Karpas-422 (cell line): ENCODE data around the gene C17orf67. TPM values are rescaled to one million over a fixed set of nuclear protein-coding genes. Genes with fewer than 3 reads are reported as not detected.

Experiments
- DNase-seq: peaks from one replicate; pipeline ENCODE4 v3.0.0-alpha.2; 2015
- H2AFZ ChIP-seq: fragments of 200-600 bp; sonication (generic); 2 replicates; pipeline ENCODE4 v1.6.1; 2014; ENCODE audit warnings: antibody characterized with exemption, low read length, mixed read lengths
- H3K27ac ChIP-seq: fragments of 200-600 bp; sonication (generic); 2 replicates; pipeline ENCODE4 v1.5.1; 2014; ENCODE audit warnings: mild to moderate bottlenecking, low read length, moderate library complexity
- H3K27me3 ChIP-seq: fragments of 200-600 bp; sonication (generic); 2 replicates; pipeline ENCODE4 v1.6.1; 2014; ENCODE audit warnings: low read length, mixed read lengths
- H3K36me3 ChIP-seq: fragments of 200-600 bp; sonication (generic); 2 replicates; pipeline ENCODE4 v1.6.1; 2014; ENCODE audit warnings: low read length, mixed read lengths; ENCODE audit not compliant: insufficient read depth
- H3K4me1 ChIP-seq: fragments of 200-600 bp; sonication (generic); 2 replicates; pipeline ENCODE4 v1.6.1; 2014; ENCODE audit warnings: mild to moderate bottlenecking, low read length, mixed read lengths
- H3K4me2 ChIP-seq: fragments of 200-600 bp; sonication (generic); 2 replicates; pipeline ENCODE4 v1.6.1; 2014; ENCODE audit warnings: low read length, low read depth, mild to moderate bottlenecking; ENCODE audit not compliant: poor library complexity, severe bottlenecking
- H3K4me3 ChIP-seq: fragments of 200-600 bp; sonication (generic); 2 replicates; pipeline ENCODE4 v1.5.1; 2014; ENCODE audit warnings: mild to moderate bottlenecking, antibody characterized with exemption, low read length, mixed read lengths
- H3K79me2 ChIP-seq: fragments of 200-600 bp; sonication (generic); 2 replicates; pipeline ENCODE4 v1.6.1; 2014; ENCODE audit warnings: mild to moderate bottlenecking, low read length, mixed read lengths
- H3K9ac ChIP-seq: fragments of 200-600 bp; sonication (generic); 2 replicates; pipeline ENCODE4 v1.6.0; 2014; ENCODE audit warnings: low read length
- H3K9me2 ChIP-seq: fragments of 200-600 bp; sonication (generic), shearing (Covaris generic); replicated peaks from 2 replicates; pipeline ENCODE4 v1.6.0; 2014; ENCODE audit warnings: mild to moderate bottlenecking, low read length, moderate library complexity; ENCODE audit not compliant: insufficient read depth
- H3K9me3 ChIP-seq: fragments of 300-700, 200-600 bp; sonication (generic); 2 replicates; pipeline ENCODE4 v1.6.1; 2014; ENCODE audit warnings: low read length, mixed read lengths
- H4K20me1 ChIP-seq: fragments of 200-600 bp; sonication (generic); 2 replicates; pipeline ENCODE4 v1.6.1; 2014; ENCODE audit warnings: mild to moderate bottlenecking, antibody characterized with exemption, low read length, low read depth; ENCODE audit not compliant: insufficient read depth
- total RNA-seq: library from RNA; depleted of rRNA; stranded (reverse); fragments of >200 nt; shearing (Covaris generic); gene quantifications from 2 replicates; pipeline ENCODE4 v1.2.3, GENCODE V29; 2014; ENCODE audit warnings: low replicate concordance

C17orf67 gene
- total RNA-seq, 1 experiment from 2014 or later, result not detected

GRCh38 chr17:56798916-56799315 is 34.8 kb downstream of the C17orf67 start:
- no peak overlapping the region for H3K4me2 ChIP-seq
- no peaks in the 10 kb centered on the region for H3K9me3 ChIP-seq
- no peak overlapping the region for H2AFZ ChIP-seq
- no peak overlapping the region for H3K27ac ChIP-seq
- H3K36me3 ChIP-seq, result no peaks in the 10 kb centered on the region
- H3K4me1 ChIP-seq, result peaks cover 17% of the 10 kb centered on the region
- no peaks in the 10 kb centered on the region for H4K20me1 ChIP-seq
- no peak overlapping the region for H3K9ac ChIP-seq
- no peaks in the 10 kb centered on the region for H3K27me3 ChIP-seq
- H3K9me2 ChIP-seq, result no peaks in the 10 kb centered on the region
- H3K79me2 ChIP-seq, result no peaks in the 10 kb centered on the region
- no peak overlapping the region for H3K4me3 ChIP-seq
- peak; percentile 65 for DNase-seq

GRCh38 chr17:56796536-56796935 is 37.2 kb downstream of the C17orf67 start:
- H3K27ac ChIP-seq, result no peak overlapping the region
- no peaks in the 10 kb centered on the region for H4K20me1 ChIP-seq

DNA sequence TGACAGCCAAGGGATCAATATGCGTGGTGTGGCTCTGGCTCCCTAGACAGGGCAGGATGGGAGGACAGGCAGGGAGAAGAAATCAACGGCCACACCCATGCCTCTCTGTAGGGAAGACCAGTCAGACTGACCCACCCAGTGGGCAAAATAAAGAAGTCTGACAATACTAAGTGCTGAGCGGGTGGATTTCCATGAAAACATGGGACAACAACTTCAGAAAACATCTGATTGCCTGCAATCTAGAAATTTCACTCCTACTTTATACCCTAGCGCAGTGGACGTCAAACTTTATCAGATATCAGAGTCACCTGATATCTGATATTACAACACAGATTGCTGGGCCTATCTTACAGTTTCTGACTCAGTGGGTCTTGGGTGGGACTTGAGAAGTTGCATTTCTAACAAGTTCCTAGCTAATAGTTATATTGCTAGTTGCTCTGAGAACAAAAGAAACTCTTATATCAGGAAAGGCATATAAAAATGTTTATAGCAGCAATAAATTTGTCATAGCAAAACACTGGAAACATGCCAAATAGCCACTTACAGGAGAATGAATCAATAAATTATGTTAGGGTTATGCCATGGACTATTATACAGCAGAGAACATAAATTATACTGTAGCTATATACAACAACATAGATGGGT is 38.4 kb downstream of the C17orf67 start:
- peaks cover 9% of the 10 kb centered on the region for H3K4me1 ChIP-seq
- no peak overlapping the region for H3K4me3 ChIP-seq
- H4K20me1 ChIP-seq, result no peaks in the 10 kb centered on the region
- no peaks in the 10 kb centered on the region for H3K79me2 ChIP-seq
- H3K4me2 ChIP-seq, result no peak overlapping the region
- no peak overlapping the region for H2AFZ ChIP-seq
- H3K9ac ChIP-seq, result no peak overlapping the region
- H3K9me2 ChIP-seq, result no peaks in the 10 kb centered on the region
- no peaks in the 10 kb centered on the region for H3K27me3 ChIP-seq
- DNase-seq, result no peak
- no peaks in the 10 kb centered on the region for H3K36me3 ChIP-seq
- H3K27ac ChIP-seq, result no peak overlapping the region
- no peaks in the 10 kb centered on the region for H3K9me3 ChIP-seq

More at GRCh38 chr17:56796536-56796935, 37.2 kb downstream of the C17orf67 start:
- Histone ChIP-seq H3K9ac (no peak overlapping the region), H3K36me3 (no peaks in the 10 kb centered on the region), H3K9me3 (no peaks in the 10 kb centered on the region), H2AFZ (no peak overlapping the region), H3K4me1 (peaks cover 9% of the 10 kb centered on the region), H3K27me3 (no peaks in the 10 kb centered on the region), H3K4me3 (no peak overlapping the region), H3K9me2 (no peaks in the 10 kb centered on the region), H3K79me2 (no peaks in the 10 kb centered on the region), H3K4me2 (no peak overlapping the region)
- no peak for DNase-seq

DNA sequence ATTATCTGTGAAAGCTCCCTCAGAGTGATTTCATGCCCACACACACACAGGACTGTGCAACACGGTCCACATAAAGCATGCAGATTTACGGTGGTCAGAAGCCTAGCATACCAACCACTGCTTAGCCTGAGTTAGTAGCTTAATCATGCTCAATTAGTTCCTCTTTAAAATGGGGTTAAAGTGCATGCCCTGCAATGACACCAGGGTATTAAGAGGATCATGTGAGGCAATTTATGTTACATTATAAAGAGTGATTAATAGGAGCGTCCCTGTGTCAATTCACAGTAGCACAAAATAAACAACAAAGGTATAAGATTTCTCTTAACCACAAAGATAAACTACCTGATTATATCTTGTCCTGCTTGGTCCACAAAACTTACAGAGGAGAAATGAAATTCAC is 39.8 kb downstream of the C17orf67 start:
- no peak overlapping the region for H3K9ac ChIP-seq
- H3K4me3 ChIP-seq, result no peak overlapping the region
- no peak overlapping the region for H3K4me2 ChIP-seq

GRCh38 chr17:56793531-56793930 is 40.2 kb downstream of the C17orf67 start:
- Histone ChIP-seq H3K4me2 (no peak overlapping the region), H3K27ac (no peak overlapping the region), H3K27me3 (no peaks in the 10 kb centered on the region)

More for the DNA sequence above, 39.8 kb downstream of the C17orf67 start:
- Histone ChIP-seq H3K4me1 (peaks cover 5% of the 10 kb centered on the region), H3K9me2 (no peaks in the 10 kb centered on the region), H3K27ac (no peak overlapping the region), H3K36me3 (no peaks in the 10 kb centered on the region), H3K9me3 (no peaks in the 10 kb centered on the region), H3K27me3 (no peaks in the 10 kb centered on the region), H2AFZ (no peak overlapping the region), H4K20me1 (no peaks in the 10 kb centered on the region), H3K79me2 (no peaks in the 10 kb centered on the region)
- no peak for DNase-seq

DNA sequence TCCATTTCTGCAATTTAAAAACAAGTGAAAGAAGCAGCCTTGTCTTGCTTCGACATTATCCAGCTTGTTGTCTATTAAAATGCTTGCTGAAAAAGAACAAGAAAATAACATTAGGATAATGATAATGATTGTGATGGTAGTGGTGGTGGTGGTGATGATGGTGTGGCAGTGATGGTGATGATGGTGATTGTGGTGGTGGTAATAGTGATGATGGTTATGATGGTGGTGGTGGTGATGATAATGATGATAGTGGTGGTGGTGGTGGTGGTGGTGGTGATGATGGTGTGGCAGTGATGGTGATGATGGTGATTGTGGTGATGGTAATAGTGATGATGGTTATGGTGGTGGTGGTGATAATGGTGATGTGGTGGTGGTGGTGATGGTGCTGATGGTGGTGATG is 41.5 kb downstream of the C17orf67 start:
- no peaks in the 10 kb centered on the region for H3K27me3 ChIP-seq
- H3K79me2 ChIP-seq, result no peaks in the 10 kb centered on the region
- no peak for DNase-seq
- no peak overlapping the region for H3K27ac ChIP-seq
- H3K9ac ChIP-seq, result no peak overlapping the region
- no peaks in the 10 kb centered on the region for H3K9me3 ChIP-seq
- H4K20me1 ChIP-seq, result no peaks in the 10 kb centered on the region
- H3K4me2 ChIP-seq, result no peak overlapping the region
- H2AFZ ChIP-seq, result no peak overlapping the region
- no peaks in the 10 kb centered on the region for H3K9me2 ChIP-seq
- no peaks in the 10 kb centered on the region for H3K36me3 ChIP-seq
- no peaks in the 10 kb centered on the region for H3K4me1 ChIP-seq
- H3K4me3 ChIP-seq, result no peak overlapping the region

More at GRCh38 chr17:56793531-56793930, 40.2 kb downstream of the C17orf67 start:
- H3K4me1 ChIP-seq, result peaks cover under 1% of the 10 kb centered on the region; the same call in 1 of the 2 replicates
- no peak overlapping the region for H3K9ac ChIP-seq
- H3K9me3 ChIP-seq, result no peaks in the 10 kb centered on the region
- H3K79me2 ChIP-seq, result no peaks in the 10 kb centered on the region
- no peaks in the 10 kb centered on the region for H3K36me3 ChIP-seq
- no peak overlapping the region for H3K4me3 ChIP-seq
- H4K20me1 ChIP-seq, result no peaks in the 10 kb centered on the region
- no peaks in the 10 kb centered on the region for H3K9me2 ChIP-seq
- no peak for DNase-seq
- no peak overlapping the region for H2AFZ ChIP-seq

DNA sequence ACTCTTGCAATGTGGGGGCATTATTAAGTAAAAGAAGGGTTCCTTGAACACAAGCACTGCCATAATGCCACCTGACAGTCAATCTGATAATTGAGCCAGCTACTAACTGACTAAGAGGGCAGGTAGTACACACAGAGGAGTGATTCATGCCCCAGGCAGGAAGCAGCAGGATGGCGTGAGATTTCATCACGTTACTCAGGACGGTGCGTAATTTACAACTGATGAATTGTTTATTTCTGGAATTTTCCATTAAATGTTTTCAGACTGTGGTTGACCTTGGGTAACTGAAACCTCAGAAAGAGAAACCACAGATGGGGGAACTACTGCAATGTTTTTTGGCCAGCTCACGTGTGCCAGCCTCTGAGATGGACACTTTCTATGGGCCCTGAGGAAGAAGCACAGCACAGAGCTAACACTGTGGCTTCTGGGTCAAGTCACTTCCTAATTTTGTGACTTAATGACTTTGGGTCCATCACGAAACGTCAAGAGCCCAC is 46.7 kb downstream of the C17orf67 start:
- H4K20me1 ChIP-seq, result no peaks in the 10 kb centered on the region
- no peak overlapping the region for H2AFZ ChIP-seq
- H3K27ac ChIP-seq, result no peak overlapping the region
- no peak for DNase-seq
- no peak overlapping the region for H3K4me2 ChIP-seq
- H3K9me2 ChIP-seq, result no peaks in the 10 kb centered on the region
- no peak overlapping the region for H3K4me3 ChIP-seq
- no peaks in the 10 kb centered on the region for H3K79me2 ChIP-seq
- H3K9me3 ChIP-seq, result no peaks in the 10 kb centered on the region
- no peaks in the 10 kb centered on the region for H3K27me3 ChIP-seq
- H3K9ac ChIP-seq, result no peak overlapping the region
- no peaks in the 10 kb centered on the region for H3K36me3 ChIP-seq
- H3K4me1 ChIP-seq, result no peaks in the 10 kb centered on the region; the same call in 1 of the 2 replicates

GRCh38 chr17:56785997-56786680 is 47.6 kb downstream of the C17orf67 start:
- H3K9ac ChIP-seq, result no peak overlapping the region
- H2AFZ ChIP-seq, result no peak overlapping the region
- H3K27me3 ChIP-seq, result no peaks in the 10 kb centered on the region

More at GRCh38 chr17:56785997-56786680, 47.6 kb downstream of the C17orf67 start:
- Histone ChIP-seq H3K9me3 (no peaks in the 10 kb centered on the region), H3K79me2 (no peaks in the 10 kb centered on the region), H3K4me2 (no peak overlapping the region), H3K36me3 (no peaks in the 10 kb centered on the region), H3K4me1 (no peaks in the 10 kb centered on the region; the same call in 1 of the 2 replicates), H3K9me2 (no peaks in the 10 kb centered on the region), H3K27ac (no peak overlapping the region), H4K20me1 (no peaks in the 10 kb centered on the region), H3K4me3 (no peak overlapping the region)
- no peak for DNase-seq
